Astrocyte of the cerebellum (primary cell): ENCODE results near the gene PHF21A.

ENCODE experiments used
- DNase-seq: peaks from one replicate; pipeline ENCODE4 v3.0.0-alpha.2; 2011; ENCODE audit warnings: low read depth
- H3K4me3 ChIP-seq: 2 replicates; pipeline ENCODE4 v1.5.1; 2011; ENCODE audit warnings: mild to moderate bottlenecking, low read depth, low read length, moderate library complexity
- in situ Hi-C: cut with HindIII; loops from 2 replicates; pipeline ENCODE4 v1.10.0; 2017; ENCODE audit warnings: low sequenced_read_pairs
- TF ChIP-seq, protein P1 (sequence below): IDR thresholded peaks from 2 replicates; pipeline ENCODE4 v1.5.1; 2012; ENCODE audit warnings: low read length, low read depth, moderate library complexity, mild to moderate bottlenecking; ENCODE audit errors: missing control alignments

PHF21A gene

DNA sequence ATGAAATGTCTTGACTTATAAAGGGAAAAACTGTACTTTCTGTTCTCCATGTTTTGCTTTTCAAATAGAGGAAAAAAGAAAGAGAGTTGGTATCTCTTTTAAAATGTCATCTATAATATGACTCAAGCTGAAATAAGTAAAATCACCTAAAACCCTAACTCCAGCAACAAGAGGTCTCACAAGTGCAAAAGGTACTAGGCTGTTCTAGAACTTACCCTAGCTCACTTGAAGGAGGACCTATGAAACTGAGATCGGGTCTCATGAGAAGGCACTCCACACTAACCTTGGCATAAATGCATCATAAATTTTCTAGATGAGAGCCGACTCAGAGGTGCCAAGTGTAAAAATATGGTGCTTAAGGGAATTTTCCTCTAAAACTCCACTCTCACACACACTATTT is 63.8 kb downstream of the PHF21A start:
- in situ Hi-C loops, result no loop called here
- DNase-seq, result no peak
- TF ChIP-seq, protein P1, sequence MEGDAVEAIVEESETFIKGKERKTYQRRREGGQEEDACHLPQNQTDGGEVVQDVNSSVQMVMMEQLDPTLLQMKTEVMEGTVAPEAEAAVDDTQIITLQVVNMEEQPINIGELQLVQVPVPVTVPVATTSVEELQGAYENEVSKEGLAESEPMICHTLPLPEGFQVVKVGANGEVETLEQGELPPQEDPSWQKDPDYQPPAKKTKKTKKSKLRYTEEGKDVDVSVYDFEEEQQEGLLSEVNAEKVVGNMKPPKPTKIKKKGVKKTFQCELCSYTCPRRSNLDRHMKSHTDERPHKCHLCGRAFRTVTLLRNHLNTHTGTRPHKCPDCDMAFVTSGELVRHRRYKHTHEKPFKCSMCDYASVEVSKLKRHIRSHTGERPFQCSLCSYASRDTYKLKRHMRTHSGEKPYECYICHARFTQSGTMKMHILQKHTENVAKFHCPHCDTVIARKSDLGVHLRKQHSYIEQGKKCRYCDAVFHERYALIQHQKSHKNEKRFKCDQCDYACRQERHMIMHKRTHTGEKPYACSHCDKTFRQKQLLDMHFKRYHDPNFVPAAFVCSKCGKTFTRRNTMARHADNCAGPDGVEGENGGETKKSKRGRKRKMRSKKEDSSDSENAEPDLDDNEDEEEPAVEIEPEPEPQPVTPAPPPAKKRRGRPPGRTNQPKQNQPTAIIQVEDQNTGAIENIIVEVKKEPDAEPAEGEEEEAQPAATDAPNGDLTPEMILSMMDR, result no peak
- H3K4me3 ChIP-seq, result no peak overlapping the region

DNA sequence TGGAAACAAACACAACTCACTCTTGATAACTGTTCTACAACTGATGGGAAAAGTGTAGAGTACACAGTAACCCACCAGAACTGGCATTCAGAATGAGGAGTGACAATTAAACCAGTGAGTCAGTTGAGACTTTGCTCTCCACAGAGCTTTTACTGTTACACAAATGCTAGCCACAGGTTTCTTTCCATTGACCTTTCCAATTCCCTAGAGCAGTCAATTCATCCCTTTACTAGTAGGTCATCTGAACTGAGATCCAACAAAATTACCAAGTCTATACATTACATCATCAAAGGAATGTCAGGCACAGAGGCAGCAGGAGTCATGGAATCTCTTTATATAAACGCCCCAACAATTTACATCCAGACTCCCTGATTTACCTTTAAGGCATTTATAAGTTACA is 65.9 kb downstream of the PHF21A start:
- in situ Hi-C loops, result no loop called here
- no peak overlapping the region for H3K4me3 ChIP-seq
- TF ChIP-seq, protein P1, result no peak
- no peak for DNase-seq

DNA sequence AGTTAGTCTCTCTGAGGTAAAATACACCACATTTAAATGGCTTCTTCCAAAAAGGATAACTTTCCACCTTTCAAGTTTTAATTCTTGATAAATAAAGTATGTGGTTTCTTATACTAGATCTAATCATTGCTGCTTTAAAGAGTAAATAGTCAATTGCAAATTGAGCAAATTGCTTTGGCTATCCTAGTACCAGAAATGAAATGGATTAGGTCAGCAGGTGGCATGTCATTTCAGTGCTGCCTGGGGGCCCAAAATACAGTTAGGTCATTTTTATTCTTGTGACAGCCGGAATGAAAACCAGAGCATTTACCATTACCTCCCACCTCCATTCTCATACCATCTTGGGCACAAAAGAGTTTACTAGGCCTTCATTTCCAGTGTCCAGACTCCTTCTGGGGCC is 70.2 kb downstream of the PHF21A start:
- in situ Hi-C loops, result no loop called here
- TF ChIP-seq, protein P1, result no peak
- DNase-seq, result no peak
- H3K4me3 ChIP-seq, result no peak overlapping the region

DNA sequence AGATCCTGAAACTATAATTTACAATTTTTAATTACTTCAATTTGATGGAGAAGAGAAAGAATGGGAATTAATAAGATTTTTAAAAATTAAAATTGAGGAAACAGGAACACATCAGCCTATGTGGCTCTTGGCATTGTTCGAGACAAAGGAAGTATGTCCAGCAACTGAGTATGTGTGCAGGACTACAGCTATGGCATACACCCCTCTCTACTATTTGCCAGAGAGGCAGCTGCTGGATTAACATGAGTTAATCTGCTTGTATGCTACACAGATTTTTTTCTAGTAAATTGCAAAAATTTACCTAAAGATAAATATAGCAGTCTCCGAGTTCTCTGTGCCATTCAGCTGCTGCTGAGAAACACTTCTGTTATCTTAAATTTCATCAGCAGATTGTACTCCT is 70.6 kb downstream of the PHF21A start:
- H3K4me3 ChIP-seq, result no peak overlapping the region
- no peak for DNase-seq
- TF ChIP-seq, protein P1, result no peak
- in situ Hi-C loops, result no loop called here

DNA sequence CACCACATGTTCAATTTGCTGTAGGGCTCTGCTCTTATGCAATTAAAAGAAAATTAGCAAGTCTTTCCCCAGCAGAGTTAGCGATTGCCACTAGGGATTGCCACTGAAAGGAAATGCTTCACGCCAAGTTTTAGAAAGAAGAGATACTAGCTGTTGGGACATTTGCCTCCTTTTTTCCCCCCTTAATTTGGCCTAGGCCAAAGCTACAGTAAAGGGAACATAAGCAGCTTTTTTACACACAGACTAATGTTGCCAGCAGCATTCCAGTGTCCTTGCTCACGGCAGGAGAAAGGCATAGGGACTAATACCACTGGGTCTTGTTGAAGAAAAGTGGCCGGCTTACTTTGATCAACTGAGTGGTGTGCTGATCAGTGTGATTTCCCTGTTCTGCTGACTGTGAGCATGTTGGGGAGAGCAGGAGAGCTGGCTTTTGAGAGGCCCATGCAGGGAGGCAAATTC is 71.2 kb downstream of the PHF21A start:
- peak; percentile 90 for DNase-seq
- in situ Hi-C loops, result no loop called here
- H3K4me3 ChIP-seq, result no peak overlapping the region
- TF ChIP-seq, protein P1, result no peak

DNA sequence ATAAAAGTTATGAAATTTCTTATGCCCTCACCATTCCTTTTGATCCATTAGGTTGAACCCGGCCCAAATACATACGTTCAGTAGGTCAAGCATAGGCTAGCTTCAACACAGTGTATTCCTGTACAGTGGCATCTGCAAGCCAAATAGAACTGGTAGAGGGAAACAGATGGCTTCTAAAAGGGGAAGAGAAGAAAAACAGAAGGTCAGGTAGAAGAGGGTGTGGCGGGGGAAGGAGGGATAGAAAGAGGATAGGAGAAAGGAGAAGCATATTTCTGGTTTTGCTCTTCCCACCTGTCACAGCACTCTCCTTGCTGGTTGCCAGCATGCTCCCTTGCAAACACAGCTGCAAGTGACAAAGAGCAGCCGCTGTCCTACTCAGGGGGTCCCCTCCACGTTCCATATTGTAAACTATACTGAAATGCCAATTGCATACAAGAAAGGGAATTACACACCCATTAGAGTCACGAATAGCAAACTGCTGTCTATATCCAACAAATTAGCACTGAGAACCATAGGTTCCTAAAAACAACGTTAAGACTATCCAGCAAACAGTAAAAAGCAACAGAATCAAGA is 71.8 kb downstream of the PHF21A start:
- no peak for DNase-seq
- TF ChIP-seq, protein P1, result no peak
- no peak overlapping the region for H3K4me3 ChIP-seq
- in situ Hi-C loops, result no loop called here
